Lower leg skin (tissue), 4 donors: ENCODE measurements around the gene MRPL43. TPM values are rescaled to one million over a fixed set of nuclear protein-coding genes. Genes with fewer than 3 reads are reported as not detected.

ENCODE experiments used
- DNase-seq, 2 donors: peaks; one replicate each; pipeline ENCODE4 v3.0.0-alpha.2; 2019; ENCODE audit warnings: low spot score in 2 of 2
- H3K4me3 ChIP-seq: fragments of 200-600 bp; sonication (generic); 2 replicates; pipeline ENCODE4 v1.5.1; 2017; ENCODE audit warnings: mild to moderate bottlenecking, low read depth; ENCODE audit not compliant: poor library complexity, severe bottlenecking
- POLR2A ChIP-seq, 2 donors: fragments of 450-650 bp; IDR thresholded peaks; one replicate each; pipeline ENCODE4 v1.6.1; 2016 to 2017; ENCODE audit warnings: antibody characterized with exemption in 2 of 2, mild to moderate bottlenecking in 1 of 2, moderate library complexity in 1 of 2
- WGBS, 2 donors: methylation state at CpG; one replicate each; pipeline ENCODE4 v1.1.5; 2018; 5-methylcytosine and 5-hydroxymethylcytosine counted together
- intact Hi-C: fragments of 100-400 bp; cut with DNase I; formaldehyde crosslinking; loops from one replicate; pipeline ENCODE4 v1.15.0; 2023; ENCODE audit warnings: low total_unique reads
- total RNA-seq, 4 donors: library from RNA; depleted of rRNA; stranded (reverse); fragments of >200 nt; gene quantifications; one replicate each; pipeline ENCODE4 v1.1.0, GENCODE V29; 2016
- TF ChIP-seq, protein P1 (sequence below), 3 donors: fragments of 450-650 bp; IDR thresholded peaks; one replicate each; pipeline ENCODE4 v1.5.1; 2016; ENCODE audit warnings: antibody characterized with exemption in 3 of 3, mild to moderate bottlenecking in 3 of 3, moderate library complexity in 2 of 3

The MRPL43 gene
- total RNA-seq, 4 donors from 2014 or later, result 82.2 to 132 (median 100) TPM

DNA sequence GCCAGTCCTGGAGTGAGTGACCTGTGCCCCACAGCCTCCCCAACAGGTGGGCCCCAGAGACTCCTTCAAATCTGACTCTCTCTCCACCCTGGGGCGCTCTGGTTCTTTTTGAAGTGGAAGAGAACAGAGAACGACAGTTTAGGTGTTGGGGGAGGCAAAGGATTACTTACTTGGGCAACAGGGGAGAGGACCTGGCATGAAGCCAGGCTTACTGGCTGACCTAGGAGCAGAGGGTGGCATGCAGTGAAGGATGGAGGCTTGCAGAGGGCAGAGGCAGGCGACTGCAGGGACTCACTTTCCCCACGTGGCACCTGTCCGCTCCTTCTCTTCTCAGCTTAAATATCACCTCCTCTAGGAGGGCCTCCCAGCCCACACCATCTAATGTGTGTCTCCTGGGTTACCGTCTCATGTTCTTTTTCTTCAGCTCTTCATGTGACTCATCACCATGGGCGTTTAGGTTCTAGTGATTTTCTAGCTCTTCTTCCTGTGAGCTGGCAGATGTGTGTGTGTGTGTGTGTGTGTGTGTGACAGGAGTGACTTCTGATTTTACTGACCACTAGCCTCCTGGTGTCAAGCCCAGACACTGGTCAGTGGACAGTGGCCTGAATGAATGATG, 27.8 kb upstream of the MRPL43 start:
- no peak for DNase-seq
- 35 to 38% methylated on average over 7 of the region's 7 CpGs for WGBS, 2 donors
- TF ChIP-seq, protein P1, sequence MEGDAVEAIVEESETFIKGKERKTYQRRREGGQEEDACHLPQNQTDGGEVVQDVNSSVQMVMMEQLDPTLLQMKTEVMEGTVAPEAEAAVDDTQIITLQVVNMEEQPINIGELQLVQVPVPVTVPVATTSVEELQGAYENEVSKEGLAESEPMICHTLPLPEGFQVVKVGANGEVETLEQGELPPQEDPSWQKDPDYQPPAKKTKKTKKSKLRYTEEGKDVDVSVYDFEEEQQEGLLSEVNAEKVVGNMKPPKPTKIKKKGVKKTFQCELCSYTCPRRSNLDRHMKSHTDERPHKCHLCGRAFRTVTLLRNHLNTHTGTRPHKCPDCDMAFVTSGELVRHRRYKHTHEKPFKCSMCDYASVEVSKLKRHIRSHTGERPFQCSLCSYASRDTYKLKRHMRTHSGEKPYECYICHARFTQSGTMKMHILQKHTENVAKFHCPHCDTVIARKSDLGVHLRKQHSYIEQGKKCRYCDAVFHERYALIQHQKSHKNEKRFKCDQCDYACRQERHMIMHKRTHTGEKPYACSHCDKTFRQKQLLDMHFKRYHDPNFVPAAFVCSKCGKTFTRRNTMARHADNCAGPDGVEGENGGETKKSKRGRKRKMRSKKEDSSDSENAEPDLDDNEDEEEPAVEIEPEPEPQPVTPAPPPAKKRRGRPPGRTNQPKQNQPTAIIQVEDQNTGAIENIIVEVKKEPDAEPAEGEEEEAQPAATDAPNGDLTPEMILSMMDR (IDR thresholded peaks at IDR 0.05), result no peak
- no peak for TF ChIP-seq POLR2A (IDR thresholded peaks at IDR 0.05)
- no peak overlapping the region for H3K4me3 ChIP-seq
- intact Hi-C loops, result no loop called here

DNA sequence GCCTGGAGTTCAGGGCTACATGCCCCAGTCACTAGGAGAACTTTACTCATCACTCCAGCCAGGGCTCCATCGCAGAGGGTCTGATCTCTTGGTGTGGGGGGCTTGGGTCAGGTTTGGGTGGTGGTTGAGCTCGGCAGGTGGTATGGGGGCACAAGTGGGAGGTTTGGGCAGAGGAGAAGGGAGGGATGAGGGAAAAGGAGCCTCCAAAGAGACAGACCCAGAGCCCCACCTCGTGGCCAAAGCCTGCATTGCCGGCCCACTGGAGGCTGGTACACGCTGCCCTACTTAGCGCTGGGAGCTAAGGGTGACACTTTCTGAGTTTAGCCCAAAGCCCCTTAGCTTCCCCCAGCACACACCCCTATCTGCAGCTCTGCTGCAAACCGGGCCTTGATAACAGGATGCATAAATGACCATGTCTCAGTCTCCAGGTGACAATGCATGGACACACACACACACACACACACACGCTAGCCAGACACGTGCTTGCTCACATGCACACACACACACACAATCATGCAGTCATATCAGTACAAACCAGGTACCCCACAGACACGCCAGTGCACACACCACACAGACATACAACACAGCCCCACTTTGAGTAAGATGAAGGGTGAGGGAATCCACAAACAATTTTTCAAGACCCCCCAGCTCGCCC, 27.1 kb upstream of the MRPL43 start:
- intact Hi-C loops, result no loop called here
- no peak overlapping the region for H3K4me3 ChIP-seq
- no peak for TF ChIP-seq POLR2A (IDR thresholded peaks at IDR 0.05)
- TF ChIP-seq, protein P1 (IDR thresholded peaks at IDR 0.05), result peak in 1 of 3 donors; percentile 74
- 20 to 25% methylated on average over 11 of the region's 11 CpGs for WGBS, 2 donors
- DNase-seq, result peak; percentile 82 to 97

DNA sequence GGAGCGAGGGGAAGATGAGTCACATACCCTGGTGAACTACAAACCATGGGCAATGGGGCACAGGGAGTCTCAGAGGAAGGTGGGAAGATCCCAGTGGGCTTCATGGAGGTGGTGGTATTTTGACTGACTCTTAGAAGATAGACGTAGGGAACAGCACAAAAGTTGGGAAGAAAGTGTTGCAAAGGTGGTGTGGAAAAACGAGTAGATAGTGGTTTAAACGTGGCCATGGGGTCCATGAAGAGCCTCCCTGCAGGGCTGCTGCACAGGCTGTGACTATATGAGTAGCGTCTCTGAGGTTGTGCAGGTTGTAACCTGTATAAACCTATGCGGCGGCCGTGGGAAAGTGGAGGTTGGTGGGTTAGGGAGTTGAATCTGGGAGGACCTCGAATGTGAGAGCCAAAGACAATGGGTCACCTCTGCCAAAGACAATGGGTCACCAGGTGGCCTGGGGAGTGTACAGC, 26.1 kb upstream of the MRPL43 start:
- DNase-seq, result no peak
- TF ChIP-seq POLR2A (IDR thresholded peaks at IDR 0.05), result no peak
- TF ChIP-seq, protein P1 (IDR thresholded peaks at IDR 0.05), result no peak
- intact Hi-C loops, result no loop called here
- 24 to 41% methylated on average over 9 of the region's 9 CpGs for WGBS, 2 donors
- H3K4me3 ChIP-seq, result no peak overlapping the region

DNA sequence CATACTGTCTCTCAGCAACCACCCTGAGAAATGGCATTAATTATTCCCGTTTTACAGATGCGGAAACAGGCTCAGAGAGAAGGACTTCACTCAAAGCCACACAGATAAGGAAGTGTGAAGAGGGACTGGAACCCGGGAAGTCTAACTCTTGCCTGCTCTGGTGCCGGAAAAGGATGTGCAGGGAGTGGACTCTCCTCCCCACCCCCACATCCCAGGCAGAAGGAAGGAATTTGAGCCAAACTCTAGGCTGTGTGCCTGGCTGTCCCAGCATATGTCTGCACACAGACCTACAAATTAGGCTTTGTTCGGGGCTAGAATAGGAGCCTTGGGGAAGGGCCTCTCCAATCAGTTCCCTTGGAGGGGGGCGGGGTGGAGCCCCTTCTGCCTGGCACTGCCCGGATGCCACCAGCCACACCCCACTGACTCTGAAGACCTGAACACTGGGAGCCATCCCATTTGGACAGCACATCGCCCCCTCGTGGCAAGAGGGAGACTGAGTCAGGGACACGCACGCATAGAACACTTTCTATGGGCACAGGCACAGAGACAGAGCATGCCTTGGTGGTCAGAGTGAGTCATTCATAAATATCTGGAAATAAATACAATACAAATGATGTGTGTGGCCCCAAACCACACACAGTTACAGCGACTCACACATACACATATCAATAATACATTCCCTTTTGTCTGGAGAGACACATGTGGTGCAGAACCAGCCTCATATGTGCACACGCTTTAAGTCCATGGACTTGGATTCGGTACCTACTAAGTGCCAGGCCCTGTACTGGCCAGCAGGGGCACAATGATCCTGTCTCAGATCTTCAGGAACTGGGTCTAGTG, 25.4 kb upstream of the MRPL43 start:
- TF ChIP-seq POLR2A (IDR thresholded peaks at IDR 0.05), result no peak
- TF ChIP-seq, protein P1 (IDR thresholded peaks at IDR 0.05), result peak in 1 of 3 donors; percentile 79
- no peak overlapping the region for H3K4me3 ChIP-seq
- peak; percentile 84 to 96 for DNase-seq
- intact Hi-C loops, result no loop called here
- WGBS, 2 donors, result 17 to 19% methylated on average over 14 of the region's 14 CpGs

DNA sequence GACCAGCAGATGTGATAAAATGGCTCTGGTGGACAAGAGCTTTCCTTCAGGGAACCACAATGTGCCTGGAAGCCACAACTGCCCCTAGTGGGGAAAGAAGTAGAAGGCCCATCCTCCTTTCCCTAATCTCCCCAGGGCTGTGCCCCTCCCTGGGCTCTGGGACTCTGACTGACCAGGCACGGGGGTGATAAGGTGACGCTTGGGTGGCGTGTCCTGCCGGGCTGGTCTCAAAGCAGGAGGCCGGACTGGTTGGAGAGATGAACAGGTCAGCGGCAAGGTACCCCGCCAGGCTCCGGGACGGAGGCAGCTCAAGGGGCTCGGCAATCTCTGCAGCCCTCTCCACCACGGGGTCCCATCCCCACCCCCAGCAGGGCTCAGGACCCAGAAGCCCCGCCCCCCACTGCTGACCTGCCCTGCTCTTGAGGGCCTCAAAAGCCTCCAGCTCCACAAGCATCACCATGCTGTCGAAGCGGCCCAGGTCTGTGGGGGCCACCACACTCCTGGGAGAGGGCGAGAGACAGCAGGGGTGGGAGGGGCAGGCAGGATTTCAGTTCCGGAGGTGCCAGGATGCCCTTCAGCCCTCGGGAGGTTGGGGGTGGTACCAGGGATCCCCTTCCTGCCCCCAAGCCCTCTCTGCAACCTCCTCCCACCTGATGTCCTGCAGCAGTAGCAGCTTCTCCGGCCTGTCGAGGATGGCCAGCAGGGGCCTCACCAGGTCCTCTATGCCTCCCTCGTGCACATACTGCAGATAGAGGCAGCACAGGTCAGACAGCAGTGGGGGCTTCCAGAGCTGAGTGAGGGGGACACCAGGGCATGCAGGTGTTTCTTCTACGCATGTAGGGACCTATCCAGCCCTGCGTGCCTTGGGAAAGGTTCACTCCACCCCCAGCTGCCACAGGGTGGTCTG, 24.5 kb upstream of the MRPL43 start:
- no peak for DNase-seq
- intact Hi-C loops, result no loop called here
- TF ChIP-seq, protein P1 (IDR thresholded peaks at IDR 0.05), result no peak
- TF ChIP-seq POLR2A (IDR thresholded peaks at IDR 0.05), result no peak
- WGBS, 2 donors, result 71 to 74% methylated on average over 18 to 22 of the region's 22 CpGs
- H3K4me3 ChIP-seq, result no peak overlapping the region
